ENCODE results near the gene TRMT6.

Gene TRMT6, protein sequence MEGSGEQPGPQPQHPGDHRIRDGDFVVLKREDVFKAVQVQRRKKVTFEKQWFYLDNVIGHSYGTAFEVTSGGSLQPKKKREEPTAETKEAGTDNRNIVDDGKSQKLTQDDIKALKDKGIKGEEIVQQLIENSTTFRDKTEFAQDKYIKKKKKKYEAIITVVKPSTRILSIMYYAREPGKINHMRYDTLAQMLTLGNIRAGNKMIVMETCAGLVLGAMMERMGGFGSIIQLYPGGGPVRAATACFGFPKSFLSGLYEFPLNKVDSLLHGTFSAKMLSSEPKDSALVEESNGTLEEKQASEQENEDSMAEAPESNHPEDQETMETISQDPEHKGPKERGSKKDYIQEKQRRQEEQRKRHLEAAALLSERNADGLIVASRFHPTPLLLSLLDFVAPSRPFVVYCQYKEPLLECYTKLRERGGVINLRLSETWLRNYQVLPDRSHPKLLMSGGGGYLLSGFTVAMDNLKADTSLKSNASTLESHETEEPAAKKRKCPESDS

DNA sequence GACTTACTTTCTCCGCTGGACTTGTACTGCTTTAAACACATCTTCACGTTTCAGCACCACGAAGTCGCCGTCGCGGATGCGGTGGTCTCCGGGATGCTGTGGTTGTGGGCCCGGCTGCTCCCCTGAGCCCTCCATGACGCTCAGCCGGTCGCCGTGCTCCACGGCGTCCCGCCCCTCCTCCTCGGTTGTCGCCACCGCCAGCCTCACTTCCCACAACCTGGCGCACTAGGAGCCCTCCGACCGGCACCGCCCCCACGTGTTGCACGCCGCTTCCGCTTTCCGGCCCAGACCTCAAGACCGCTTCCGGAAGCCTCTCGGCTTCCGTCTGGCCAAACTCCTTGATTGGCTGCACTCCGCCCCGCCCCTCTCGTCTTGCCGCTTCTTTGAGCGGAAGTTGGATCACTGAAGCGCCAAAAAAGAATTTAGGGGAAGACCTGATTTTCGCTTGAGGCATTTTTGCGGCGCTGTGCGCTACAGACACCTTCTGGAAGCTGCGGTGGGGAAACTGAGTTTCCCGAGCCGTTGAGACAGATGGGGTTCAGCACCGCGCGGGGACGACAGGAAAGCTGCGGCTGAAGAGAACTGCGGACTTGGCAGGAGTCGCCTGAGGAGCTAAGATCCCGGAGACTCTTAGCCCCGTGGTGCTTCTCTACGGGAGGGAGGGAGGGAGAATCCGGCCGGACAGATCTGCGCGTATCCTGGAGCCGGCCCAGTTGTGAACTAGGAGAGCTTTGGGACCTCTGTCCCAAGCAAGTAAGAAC, at the start of gene TRMT6, which contains the start of gene MCM8:
TRMT6 (minus strand) TSS at position 263 of the 761 bp plus-strand sequence; CDS start at position 135, 128 bp downstream.
MCM8 (plus strand) TSS at position 382 of the 761 bp plus-strand sequence. CDS start 1,364 bp downstream, outside the sequence.
- DNase-seq, result peak; percentile 98

- DNase-seq, result no peak
Measured at GRCh38 chr20:5999783-6000182, 49.5 kb upstream of the TRMT6 start.

DNA sequence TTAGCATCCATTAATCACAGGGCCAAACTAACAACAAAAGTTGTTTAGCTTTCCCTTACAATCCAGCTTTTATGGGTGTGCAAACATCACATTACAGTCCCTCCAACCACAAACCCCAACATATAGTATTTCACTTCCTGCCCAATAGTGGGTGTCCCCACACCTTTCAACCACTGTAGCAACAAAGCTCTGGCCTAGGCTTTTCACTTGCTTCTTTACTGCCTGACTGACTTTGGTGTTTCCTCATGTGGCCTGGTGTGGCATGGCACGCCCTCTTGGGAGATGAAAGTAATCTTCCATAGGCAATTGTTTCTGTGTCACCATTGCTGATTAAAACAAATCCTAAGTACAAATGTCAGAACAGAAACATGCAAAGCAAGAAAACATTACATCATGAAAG, 46.4 kb upstream of the TRMT6 start:
- no peak for DNase-seq

DNA sequence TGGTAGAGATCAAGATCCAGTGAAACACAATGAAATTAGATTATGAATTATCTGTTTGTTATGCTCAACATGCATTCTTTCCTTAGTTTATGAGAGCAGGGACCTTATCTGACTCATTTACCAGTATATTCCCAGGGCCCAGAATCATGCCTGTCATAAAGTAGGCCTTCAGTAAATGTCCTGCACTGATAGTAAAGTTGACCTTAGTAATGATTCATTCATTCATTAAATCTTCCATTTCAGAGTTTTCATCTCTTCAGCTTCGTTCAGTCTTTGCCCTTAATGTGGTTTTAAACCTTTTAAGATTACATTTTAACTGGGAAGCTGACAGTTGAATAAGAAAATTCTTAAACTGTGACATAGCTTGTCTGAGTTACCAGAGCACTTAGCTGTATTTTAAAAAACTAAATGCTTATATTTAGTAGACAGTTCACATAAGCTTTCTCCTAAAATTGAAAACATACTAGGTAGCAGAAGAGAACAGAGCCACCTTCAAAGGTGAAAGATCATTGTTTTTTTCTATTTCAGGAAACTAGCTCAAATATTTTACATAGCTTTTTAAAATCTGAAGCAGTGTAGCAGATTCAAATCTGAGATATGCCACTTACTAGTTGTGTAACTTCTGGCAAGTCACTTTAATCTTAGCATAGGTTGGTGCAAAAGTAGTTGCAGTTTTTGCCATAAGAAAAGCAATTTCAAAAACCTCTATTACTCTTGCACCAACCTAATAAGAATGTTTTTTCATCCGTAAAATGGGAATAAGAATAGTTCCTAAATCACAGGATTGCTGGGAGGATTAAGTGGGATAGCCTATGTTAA, 41.5 kb upstream of the TRMT6 start:
- no peak for DNase-seq

DNA sequence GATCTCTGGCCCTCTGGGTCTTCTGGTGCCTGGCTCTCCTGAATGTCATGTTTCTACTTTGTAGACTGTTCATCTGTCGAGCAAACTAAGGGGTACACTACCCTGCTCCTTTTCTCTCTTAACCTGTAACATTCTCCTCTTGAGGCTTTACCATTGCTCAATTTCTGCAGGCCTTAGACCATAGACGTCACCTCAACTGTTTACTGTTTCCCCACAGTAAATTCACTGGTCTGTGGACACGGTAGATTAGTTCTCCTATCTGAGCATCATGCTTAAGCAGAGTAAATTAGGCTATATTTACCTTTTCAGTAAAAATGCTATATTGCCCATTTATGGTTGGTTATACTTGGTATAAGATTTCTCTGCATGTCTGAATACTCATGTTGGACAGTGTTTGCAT, 40.6 kb upstream of the TRMT6 start:
- no peak for DNase-seq

GRCh38 chr20:5989539-5989938, 39.2 kb upstream of the TRMT6 start:
- DNase-seq, result no peak

DNA sequence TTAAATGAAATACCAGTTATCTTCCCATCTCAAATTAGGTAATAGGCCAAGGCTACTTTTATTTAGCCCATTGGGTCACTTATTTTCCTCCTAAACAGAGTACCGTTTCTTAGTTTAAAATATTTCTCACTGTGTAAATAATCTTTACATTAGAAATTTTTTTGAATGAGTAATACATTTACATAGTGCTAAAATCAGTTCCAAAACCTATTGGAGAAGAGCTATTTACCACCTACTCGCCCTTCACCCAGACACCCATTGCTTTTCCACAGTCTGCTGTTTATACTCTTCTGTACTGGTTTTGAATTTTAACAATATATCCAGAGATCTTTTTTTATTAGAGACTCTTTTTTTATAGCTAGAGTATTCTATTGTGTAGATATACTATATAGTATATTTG, 37.0 kb upstream of the TRMT6 start:
- DNase-seq, result no peak

DNA sequence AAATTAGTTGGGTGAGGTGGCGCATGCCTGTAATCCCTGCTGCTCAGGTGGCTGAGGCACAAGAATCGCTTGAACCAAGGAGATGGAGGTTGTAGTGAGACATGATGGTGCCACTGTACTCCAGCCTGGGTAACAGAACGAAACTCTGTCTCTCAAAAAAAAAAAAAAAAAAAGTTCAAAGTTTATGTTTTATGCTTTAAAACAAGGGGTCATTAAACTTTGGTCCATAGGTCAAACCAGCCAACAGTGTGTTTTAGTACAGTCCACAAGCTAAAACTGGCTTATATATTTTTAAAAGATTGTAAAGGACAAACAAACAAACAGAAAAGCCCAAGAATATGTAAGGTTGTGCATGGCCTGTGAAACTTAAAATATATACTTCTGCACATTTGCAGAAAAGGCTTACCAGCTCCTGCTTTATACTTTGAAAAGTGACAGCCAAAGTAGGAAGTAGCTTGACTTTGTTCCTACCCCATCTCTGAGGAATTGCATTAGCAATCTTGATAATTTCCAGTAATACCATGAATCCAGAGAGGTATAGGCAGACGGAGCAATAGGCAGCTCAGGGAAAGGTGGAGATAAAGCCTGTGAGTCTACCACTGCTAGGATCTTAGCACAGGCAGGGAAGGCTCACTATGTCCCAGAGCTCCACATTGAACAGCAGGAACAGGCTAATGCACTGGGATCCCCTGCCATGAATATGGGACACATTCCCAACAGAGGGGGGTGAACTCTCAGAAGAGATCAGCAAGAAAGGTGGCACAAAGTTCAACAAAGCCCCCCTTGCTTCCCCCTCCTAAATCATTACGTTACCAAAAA, 30.6 kb upstream of the TRMT6 start:
- DNase-seq, result no peak

GRCh38 chr20:5979801-5980200, 29.5 kb upstream of the TRMT6 start:
- no peak for DNase-seq

DNA sequence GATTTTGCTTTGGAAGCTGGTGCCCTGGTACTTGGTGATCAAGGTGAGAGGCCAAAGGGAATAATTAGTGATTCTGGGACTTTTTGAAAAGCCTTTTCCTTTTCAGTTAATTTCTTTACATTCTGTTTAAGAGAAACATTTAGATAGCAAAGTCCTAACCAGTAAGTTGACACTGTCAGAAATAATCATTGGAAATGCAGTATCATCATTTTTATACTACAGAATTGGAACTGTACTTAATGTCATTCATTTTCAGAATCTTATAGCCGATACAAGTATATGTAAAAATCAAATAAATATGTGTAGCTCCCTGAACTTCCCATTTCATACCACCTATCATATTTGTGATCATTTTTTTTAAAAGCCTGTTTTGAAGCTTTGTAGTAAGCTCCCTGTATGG, 27.6 kb upstream of the TRMT6 start:
- no peak for DNase-seq

DNA sequence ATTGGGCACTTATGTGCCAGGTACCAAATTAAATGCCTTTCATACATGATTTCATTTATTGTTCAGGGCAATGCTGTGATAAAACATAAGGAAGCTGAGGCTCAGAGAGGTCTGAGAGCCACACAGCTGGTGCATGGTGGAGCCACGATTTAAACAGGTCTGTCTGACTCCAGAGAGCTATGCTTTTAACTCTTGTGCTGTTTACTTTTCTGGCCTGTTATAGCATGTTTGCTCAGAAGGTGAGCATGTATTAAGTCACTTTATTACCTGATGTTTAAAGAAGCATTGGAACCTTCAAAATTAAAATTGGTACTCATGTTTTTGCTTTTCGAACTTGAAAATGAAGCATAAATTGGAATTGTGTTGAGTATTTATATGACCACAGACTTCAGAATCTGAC, 26.9 kb upstream of the TRMT6 start:
- no peak for DNase-seq

- DNase-seq, result no peak
Measured at GRCh38 chr20:5975778-5976177, 25.4 kb upstream of the TRMT6 start.

DNA sequence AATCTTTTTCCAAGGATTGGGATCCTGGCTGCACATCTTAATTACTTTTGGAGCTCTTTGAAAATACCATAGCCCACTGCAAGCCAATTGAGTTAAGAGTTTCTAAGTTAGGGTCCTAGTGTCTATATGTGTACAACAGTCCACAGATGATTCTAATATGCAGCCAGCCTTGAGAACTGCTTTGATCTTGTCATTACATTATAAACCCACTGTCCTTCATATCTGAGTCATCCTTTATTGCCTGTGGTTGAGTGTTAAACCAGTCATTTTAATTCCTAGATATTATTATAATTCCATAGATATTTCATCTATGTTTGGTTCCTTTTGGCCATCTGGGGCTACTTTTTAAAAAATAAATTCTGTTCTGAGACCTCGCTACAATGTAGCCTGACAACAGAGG, 24.2 kb upstream of the TRMT6 start:
- DNase-seq, result no peak

DNA sequence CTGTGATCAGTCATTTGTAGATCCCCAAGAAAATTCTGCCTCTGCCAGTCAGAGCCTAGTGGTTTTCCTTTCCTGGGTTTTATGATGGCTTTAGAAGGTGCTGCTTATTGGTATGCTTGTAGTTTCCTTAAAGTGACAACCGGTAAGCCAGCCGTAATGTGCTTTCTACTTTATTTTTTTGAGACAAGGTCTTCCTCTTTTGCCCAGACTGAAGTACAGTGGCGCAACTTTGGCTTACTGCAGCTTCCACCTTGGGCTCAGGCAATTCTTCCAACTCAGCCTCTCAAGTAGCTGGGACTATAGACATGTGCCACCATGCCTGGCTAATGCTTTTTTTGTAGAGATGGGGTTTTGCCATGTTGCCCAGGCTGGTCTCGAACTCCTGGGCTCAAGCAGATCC, 23.6 kb upstream of the TRMT6 start:
- DNase-seq, result no peak

DNA sequence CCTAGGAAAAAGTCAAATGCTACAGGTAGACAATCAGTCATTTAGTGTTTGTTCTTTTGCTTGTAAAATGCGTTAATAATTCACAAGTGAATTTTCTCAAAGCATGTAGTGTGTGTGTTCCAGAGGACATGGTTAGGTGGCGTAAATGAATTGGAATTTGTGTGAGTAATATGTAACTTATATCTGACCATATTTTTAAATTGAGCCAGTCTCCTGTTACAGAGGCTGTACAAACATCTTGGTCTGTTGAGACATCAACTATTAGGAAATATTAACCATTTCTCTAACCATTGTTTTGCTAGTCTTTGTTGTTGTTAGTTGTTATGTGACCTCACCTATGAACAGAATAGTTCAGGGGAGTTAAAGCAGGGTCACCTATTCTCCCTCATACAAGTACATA, 22.8 kb upstream of the TRMT6 start:
- no peak for DNase-seq

- DNase-seq, result no peak
Measured at GRCh38 chr20:5971203-5971602, 20.9 kb upstream of the TRMT6 start.

GRCh38 chr20:5970381-5970780, 20.0 kb upstream of the TRMT6 start:
- DNase-seq, result no peak

GRCh38 chr20:5969940-5970339, 19.6 kb upstream of the TRMT6 start:
- no peak for DNase-seq

- no peak for DNase-seq
Measured at GRCh38 chr20:5969348-5969935, 19.1 kb upstream of the TRMT6 start.

- DNase-seq, result no peak
Measured at GRCh38 chr20:5968462-5968861, 18.1 kb upstream of the TRMT6 start.

DNA sequence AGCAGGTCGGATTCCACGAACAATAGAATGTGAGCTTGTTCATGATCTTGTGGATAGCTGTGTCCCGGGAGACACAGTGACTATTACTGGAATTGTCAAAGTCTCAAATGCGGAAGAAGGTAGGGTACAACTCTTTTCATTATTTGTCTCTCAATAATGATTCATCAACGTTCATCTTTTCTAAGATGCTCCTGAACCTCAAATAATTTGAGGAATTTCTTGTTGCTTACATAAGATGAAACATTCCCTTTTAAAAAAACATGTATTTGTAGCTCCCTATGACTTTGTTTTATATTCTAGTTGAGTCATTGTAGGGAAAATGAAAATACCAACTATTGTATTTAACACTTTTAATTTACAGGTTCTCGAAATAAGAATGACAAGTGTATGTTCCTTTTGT, 17.1 kb upstream of the TRMT6 start:
- DNase-seq, result no peak

- no peak for DNase-seq
Measured at GRCh38 chr20:5949943-5950270, 426 bp downstream of the TRMT6 start.

Data from islet precursor cell (in vitro differentiated cells).